ENCODE results near the gene DCTPP1. TPM values are rescaled to one million over a fixed set of nuclear protein-coding genes. Genes with fewer than 3 reads are reported as not detected.

The DCTPP1 gene
- total and polyA plus RNA-seq, 9 of the 15 experiments (the other 6 are each of a cell fraction or from before 2014, with no cell fraction given): 45.0 to 132 (median 80.6) TPM

- TF ChIP-seq NFIC (IDR thresholded peaks at IDR 0.05): no peak
- peak; percentile 67; the same call in 1 of the 2 replicates for TF ChIP-seq ZHX1 (conservative IDR thresholded peaks at IDR 0.05; ENCODE audit: low read length)
- no peak for TF ChIP-seq FOXP4 (CRISPR knock-in tag; IDR thresholded peaks at IDR 0.05; ENCODE audit: borderline replicate concordance)
- TF ChIP-seq MTA2 (IDR thresholded peaks at IDR 0.05; ENCODE audit: low read depth): no peak
- no peak for TF ChIP-seq ZNF280A (IDR thresholded peaks at IDR 0.05; ENCODE audit: low read depth, partially characterized antibody)
- no peak for TF ChIP-seq MAFF (IDR thresholded peaks at IDR 0.05; ENCODE audit: low read length)
- TF ChIP-seq FOXP1 (CRISPR knock-in tag; IDR thresholded peaks at IDR 0.05): no peak
- TF ChIP-seq KLF10 (CRISPR knock-in tag; IDR thresholded peaks at IDR 0.05): no peak
- TF ChIP-seq ESRRB (CRISPR knock-in tag; IDR thresholded peaks at IDR 0.05; ENCODE audit: borderline replicate concordance): no peak
- TF ChIP-seq ZBTB11 (CRISPR knock-in tag; IDR thresholded peaks at IDR 0.05): no peak
- TF ChIP-seq PREB (CRISPR knock-in tag; IDR thresholded peaks at IDR 0.05): peak; percentile 69
- no peak for TF ChIP-seq STAG1 (CRISPR knock-in tag; IDR thresholded peaks at IDR 0.05; ENCODE audit: borderline replicate concordance)
- TF ChIP-seq SIN3A (IDR thresholded peaks at IDR 0.05; ENCODE audit: borderline replicate concordance in 2 of 2, control insufficient read depth in 1 of 2, low read depth in 2 of 2, low read length in 2 of 2): peak in 1 of 2 experiments; percentile 58; a peak in 1 of 4 replicates
Observed at GRCh38 chr16:30444231-30445148, 14.7 kb upstream of the DCTPP1 start (continued).

All from K562 (cell line).